Transverse colon (tissue), 4 donors: ENCODE data around the gene DOCK1. TPM values are rescaled to one million over a fixed set of nuclear protein-coding genes. Genes with fewer than 3 reads are reported as not detected.

Experiments used
- DNase-seq: peaks from one replicate; pipeline ENCODE4 v3.0.0-alpha.2; 2019
- H3K27ac ChIP-seq, 4 donors: fragments of 200-600 bp; sonication (generic); 2 replicates each; pipeline ENCODE4 v1.5.1; 2016 to 2018; ENCODE audit warnings: inconsistent platforms in 4 of 4
- H3K27me3 ChIP-seq: fragments of 200-600 bp; sonication (generic); 2 replicates; pipeline ENCODE4 v1.5.1; 2017; ENCODE audit warnings: inconsistent platforms
- H3K36me3 ChIP-seq, 4 donors: fragments of 200-600 bp; sonication (generic); 2 replicates each; pipeline ENCODE4 v1.5.1; 2017 to 2019; ENCODE audit warnings: inconsistent platforms in 4 of 4
- H3K4me1 ChIP-seq, 4 donors: fragments of 200-600 bp; sonication (generic); 2 replicates each; pipeline ENCODE4 v1.5.1; 2017 to 2020; ENCODE audit warnings: inconsistent platforms in 4 of 4
- H3K4me3 ChIP-seq, 4 donors: fragments of 200-600 bp; sonication (generic); 1 replicate in 1 of 4; 2 replicates in 3 of 4; pipeline versions ENCODE4 v1.5.1 to v1.6.1; 2017 to 2019; ENCODE audit warnings: inconsistent platforms in 4 of 4
- H3K9me3 ChIP-seq, 2 donors: fragments of 200-600 bp; sonication (generic); 2 replicates each; pipeline ENCODE4 v1.5.1; 2017 to 2019; ENCODE audit warnings: inconsistent platforms in 2 of 2
- EP300 ChIP-seq: sonication (generic); formaldehyde crosslinking; IDR thresholded peaks from one replicate; pipeline ENCODE4 v1.6.1; 2017; ENCODE audit warnings: antibody characterized with exemption, low read depth
- POLR2A ChIP-seq: fragments of 450-650 bp; IDR thresholded peaks from one replicate; pipeline ENCODE4 v1.6.1; 2016; ENCODE audit warnings: antibody characterized with exemption, mild to moderate bottlenecking, moderate library complexity
- POLR2AphosphoS5 ChIP-seq, 3 donors: sonication (generic); formaldehyde crosslinking; IDR thresholded peaks; one replicate each; pipeline ENCODE4 v1.6.1; 2016; ENCODE audit warnings: antibody characterized with exemption in 3 of 3
- WGBS, 2 donors: methylation state at CpG; one replicate each; pipeline ENCODE4 v1.1.5; 2018; ENCODE audit warnings: low coverage in 1 of 2; 5-methylcytosine and 5-hydroxymethylcytosine counted together
- in situ Hi-C, 4 donors: fragments of 200-750 bp; cut with MboI; loops; one replicate each; pipeline versions ENCODE4 v1.15.0 to v1.15.1; 2017; ENCODE audit warnings: low sequenced_read_pairs in 3 of 4, low pct_ligation_motif_present in 1 of 4, low pct_unique_long_range_greater_than_20kb in 1 of 4
- intact Hi-C: fragments of 100-400 bp; cut with DNase I; formaldehyde crosslinking; loops from one replicate; pipeline ENCODE4 v1.15.1; 2023; ENCODE audit warnings: low total_unique reads
- total RNA-seq, 4 donors: library from RNA; depleted of rRNA; stranded (reverse); fragments of >200 nt; gene quantifications; one replicate each; pipeline ENCODE4 v1.1.0, GENCODE V29; 2016
- TF ChIP-seq, protein P1 (sequence below), 5 experiments: fragments of 200-600 bp in 3 of 5; fragments of 450-650 bp in 2 of 5; sonication (generic) in 3 of 5; IDR thresholded peaks; 1 replicate in 2 of 5; 2 replicates in 3 of 5; pipeline ENCODE4 v1.5.1; 2016 to 2017; ENCODE audit warnings: antibody characterized with exemption in 5 of 5, inconsistent platforms in 3 of 5, mild to moderate bottlenecking in 2 of 5, moderate library complexity in 1 of 5

DOCK1 gene
- total RNA-seq, 4 donors from 2014 or later, result 75.1 to 200 (median 92.5) TPM

GRCh38 chr10:126904516-126904817, 761 bp upstream of the DOCK1 start:
- TF ChIP-seq POLR2AphosphoS5 (IDR thresholded peaks at IDR 0.05) (no peak), POLR2A (no peak), EP300 (no peak)
- TF ChIP-seq, protein P1, sequence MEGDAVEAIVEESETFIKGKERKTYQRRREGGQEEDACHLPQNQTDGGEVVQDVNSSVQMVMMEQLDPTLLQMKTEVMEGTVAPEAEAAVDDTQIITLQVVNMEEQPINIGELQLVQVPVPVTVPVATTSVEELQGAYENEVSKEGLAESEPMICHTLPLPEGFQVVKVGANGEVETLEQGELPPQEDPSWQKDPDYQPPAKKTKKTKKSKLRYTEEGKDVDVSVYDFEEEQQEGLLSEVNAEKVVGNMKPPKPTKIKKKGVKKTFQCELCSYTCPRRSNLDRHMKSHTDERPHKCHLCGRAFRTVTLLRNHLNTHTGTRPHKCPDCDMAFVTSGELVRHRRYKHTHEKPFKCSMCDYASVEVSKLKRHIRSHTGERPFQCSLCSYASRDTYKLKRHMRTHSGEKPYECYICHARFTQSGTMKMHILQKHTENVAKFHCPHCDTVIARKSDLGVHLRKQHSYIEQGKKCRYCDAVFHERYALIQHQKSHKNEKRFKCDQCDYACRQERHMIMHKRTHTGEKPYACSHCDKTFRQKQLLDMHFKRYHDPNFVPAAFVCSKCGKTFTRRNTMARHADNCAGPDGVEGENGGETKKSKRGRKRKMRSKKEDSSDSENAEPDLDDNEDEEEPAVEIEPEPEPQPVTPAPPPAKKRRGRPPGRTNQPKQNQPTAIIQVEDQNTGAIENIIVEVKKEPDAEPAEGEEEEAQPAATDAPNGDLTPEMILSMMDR (IDR thresholded peaks at IDR 0.05), result no peak
- no peak for DNase-seq
- in situ Hi-C loops, result no loop called here
- intact Hi-C loops, result loop anchor here (5.0 kb wide), 1 partner anchor 1197 kb away; no protein-coding TSS in a partner anchor
- Histone ChIP-seq H3K27ac (peak overlapping the region in 3 of 4 donors; percentile 81 to 92 (median 87)), H3K27me3 (no peaks in the 10 kb centered on the region), H3K36me3 (no peaks in the 10 kb centered on the region), H3K4me3 (peak overlapping the region in 3 of 4 donors; percentile 74 to 95 (median 91)), H3K4me1 (peaks cover 0 to 16% (median 14%) of the 10 kb centered on the region in 4 donors), H3K9me3 (no peaks in the 10 kb centered on the region)
- WGBS, 2 donors, result 39% methylated on average over 10 of the region's 10 CpGs; no CpG with 5 or more reads in 1 of the 2 donors

DNA sequence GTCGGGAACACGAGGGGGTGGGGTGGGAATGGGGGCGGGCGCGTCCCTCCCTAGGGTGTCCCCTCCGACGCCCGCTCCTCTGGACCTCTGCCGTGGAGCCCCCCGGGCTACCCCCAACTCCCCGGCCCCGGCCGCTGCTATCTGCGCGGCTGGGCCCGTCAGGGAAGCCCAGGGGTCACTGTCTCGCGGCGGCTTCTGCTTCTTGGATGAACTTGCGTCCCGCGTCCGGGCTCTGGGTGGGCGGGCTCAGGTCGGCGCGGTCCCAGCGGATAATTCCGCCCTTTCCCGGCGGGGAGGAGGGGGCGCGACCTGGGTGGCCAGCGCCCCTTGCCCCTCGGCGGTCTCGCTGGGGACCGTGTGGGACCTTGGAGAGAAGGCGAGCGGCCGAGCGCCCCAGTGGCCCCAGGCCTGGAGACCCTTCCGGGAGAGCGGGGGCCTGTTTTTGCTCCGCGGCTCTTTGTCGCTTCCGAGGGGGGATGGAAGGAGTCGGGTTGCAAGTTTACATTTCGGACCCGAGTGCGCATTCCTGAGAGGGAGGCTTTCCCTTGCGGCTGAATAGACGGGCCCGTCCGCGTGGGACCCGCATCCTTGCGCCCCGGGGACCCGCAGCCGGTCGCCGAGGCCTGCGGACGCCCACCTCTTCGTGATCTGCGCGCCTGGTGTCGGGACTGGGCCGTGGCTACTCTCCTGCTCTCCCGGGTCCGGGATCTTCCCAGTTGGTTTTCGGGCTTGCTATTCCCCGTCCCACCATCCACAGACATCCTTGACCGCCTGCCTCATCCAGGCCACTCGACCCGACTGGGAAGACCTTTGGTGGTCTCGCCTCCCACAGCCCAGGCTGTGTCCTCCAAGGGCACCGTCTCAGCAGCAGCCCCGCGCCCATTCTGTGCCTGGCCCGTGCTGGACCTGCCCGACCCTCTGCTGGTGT, 812 bp downstream of the DOCK1 start:
- H3K4me1 ChIP-seq, result peaks cover 0 to 26% (median 15%) of the 10 kb centered on the region in 4 donors
- 77% methylated on average over 26 of the region's 84 CpGs; no CpG with 5 or more reads in 1 of the 2 donors for WGBS, 2 donors
- in situ Hi-C loops, result no loop called here
- TF ChIP-seq, protein P1 (IDR thresholded peaks at IDR 0.05), result no peak
- no peak for TF ChIP-seq EP300
- TF ChIP-seq POLR2A, result no peak
- no peak for TF ChIP-seq POLR2AphosphoS5 (IDR thresholded peaks at IDR 0.05)
- peak overlapping the region; percentile 74 to 98 (median 93) for H3K4me3 ChIP-seq
- H3K27ac ChIP-seq, result peak overlapping the region; percentile 70 to 92 (median 84)
- H3K27me3 ChIP-seq, result no peaks in the 10 kb centered on the region
- no peaks in the 10 kb centered on the region for H3K36me3 ChIP-seq
- no peaks in the 10 kb centered on the region for H3K9me3 ChIP-seq
- intact Hi-C loops, result no loop called here
- peak; percentile 26 for DNase-seq

DNA sequence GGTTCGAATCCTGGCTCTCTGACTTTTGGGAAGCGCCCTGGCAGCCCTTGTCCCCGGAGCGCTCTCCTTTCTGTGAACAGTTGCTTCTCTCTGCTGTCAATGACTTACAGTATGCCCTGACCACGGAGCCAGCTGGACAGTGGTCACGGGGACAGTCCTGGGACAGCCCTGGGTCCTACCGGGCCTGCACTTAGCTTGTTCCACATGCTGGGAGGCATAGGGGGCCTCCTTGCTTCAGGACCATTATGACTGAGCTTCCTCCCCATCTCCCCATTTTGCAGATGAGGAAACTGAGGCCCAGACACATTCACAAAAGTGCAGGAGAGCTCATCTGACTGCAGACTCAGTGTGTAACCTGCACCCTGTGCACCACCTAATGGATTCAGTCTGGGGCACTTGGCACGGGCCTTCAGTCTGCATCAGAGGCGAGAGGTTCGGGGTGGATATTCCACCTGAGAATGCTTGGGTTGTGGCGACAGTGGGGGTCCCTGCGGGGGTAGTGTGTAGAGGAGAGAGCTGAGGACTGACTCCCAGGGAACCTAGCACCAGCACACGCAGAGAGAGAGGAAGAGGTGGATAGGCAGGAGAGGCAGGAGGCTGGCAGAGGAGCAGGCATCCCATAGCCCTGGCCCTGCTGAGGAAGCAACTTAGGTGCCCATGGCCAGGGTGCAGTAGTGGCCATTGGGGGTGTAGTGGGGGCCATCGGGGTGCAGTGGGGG, 1.6 kb downstream of the DOCK1 start:
- peak overlapping the region in 2 of 4 donors; percentile 74 to 91 for H3K4me3 ChIP-seq
- in situ Hi-C loops, result no loop called here
- TF ChIP-seq, protein P1 (IDR thresholded peaks at IDR 0.05), result no peak
- TF ChIP-seq POLR2AphosphoS5 (IDR thresholded peaks at IDR 0.05), result no peak
- no peak for TF ChIP-seq EP300
- TF ChIP-seq POLR2A, result no peak
- H3K36me3 ChIP-seq, result no peaks in the 10 kb centered on the region
- no peaks in the 10 kb centered on the region for H3K9me3 ChIP-seq
- intact Hi-C loops, result no loop called here
- H3K27me3 ChIP-seq, result no peaks in the 10 kb centered on the region
- DNase-seq, result no peak
- peaks cover 0 to 26% (median 15%) of the 10 kb centered on the region in 4 donors for H3K4me1 ChIP-seq
- peak overlapping the region in 2 of 4 donors; percentile 87 to 92 for H3K27ac ChIP-seq
- WGBS, 2 donors, result 87% methylated on average over 14 of the region's 14 CpGs; no CpG with 5 or more reads in 1 of the 2 donors

- Histone ChIP-seq H3K9me3 (no peaks in the 10 kb centered on the region), H3K27ac (no peak overlapping the region), H3K27me3 (no peaks in the 10 kb centered on the region), H3K4me1 (peaks cover 0 to 26% (median 15%) of the 10 kb centered on the region in 4 donors), H3K4me3 (no peak overlapping the region), H3K36me3 (no peaks in the 10 kb centered on the region)
- intact Hi-C loops, result no loop called here
- 93 to 94% methylated on average over 6 to 9 of the region's 9 CpGs for WGBS, 2 donors
- TF ChIP-seq EP300, result no peak
- TF ChIP-seq, protein P1 (IDR thresholded peaks at IDR 0.05), result no peak
- no peak for TF ChIP-seq POLR2AphosphoS5 (IDR thresholded peaks at IDR 0.05)
- TF ChIP-seq POLR2A, result no peak
- in situ Hi-C loops, result no loop called here
- no peak for DNase-seq
Observed at GRCh38 chr10:126907423-126907970, 2.3 kb downstream of the DOCK1 start.
